GM23248 (cell line): ENCODE results near the gene HOXA11. TPM values are rescaled to one million over a fixed set of nuclear protein-coding genes. Genes with fewer than 3 reads are reported as not detected.
A peak's percentile ranks its signal among the peaks of the same experiment; 100 is the strongest.

ENCODE experiments used
- DNase-seq: peaks from one replicate; pipeline ENCODE4 v3.0.0-alpha.2; 2015
- H2AFZ ChIP-seq: fragments of 200-600 bp; sonication (generic); 2 replicates; pipeline ENCODE4 v1.6.1; 2016; ENCODE audit warnings: antibody characterized with exemption
- H3F3A ChIP-seq: fragments of 200-600 bp; sonication (generic); 2 replicates; pipeline ENCODE4 v1.6.1; 2016; ENCODE audit warnings: mild to moderate bottlenecking, antibody characterized with exemption, mixed run types; ENCODE audit not compliant: insufficient read depth
- H3K27ac ChIP-seq: fragments of 200-600 bp; sonication (generic); 2 replicates; pipeline ENCODE4 v1.5.1; 2016; ENCODE audit warnings: mild to moderate bottlenecking
- H3K27me3 ChIP-seq: fragments of 200-600 bp; sonication (generic); replicated peaks from 2 replicates; pipeline ENCODE4 v1.6.1; 2016; ENCODE audit warnings: mild to moderate bottlenecking; ENCODE audit not compliant: insufficient read depth
- H3K36me3 ChIP-seq: fragments of 200-600 bp; sonication (generic); 2 replicates; pipeline ENCODE4 v1.6.1; 2016; ENCODE audit warnings: low read depth, mild to moderate bottlenecking
- H3K4me1 ChIP-seq: fragments of 200-600 bp; sonication (generic); 2 replicates; pipeline ENCODE4 v1.6.1; 2016; ENCODE audit warnings: mild to moderate bottlenecking; ENCODE audit not compliant: insufficient read depth
- H3K4me2 ChIP-seq: fragments of 200-600 bp; sonication (generic); one replicate; pipeline ENCODE4 v1.6.1; 2016; ENCODE audit warnings: mild to moderate bottlenecking; ENCODE audit not compliant: unreplicated experiment
- H3K4me3 ChIP-seq: fragments of 200-600 bp; sonication (generic); 2 replicates; pipeline ENCODE4 v1.5.1; 2016; ENCODE audit warnings: mild to moderate bottlenecking
- H3K79me2 ChIP-seq: fragments of 200-600 bp; sonication (generic); 2 replicates; pipeline ENCODE4 v1.6.1; 2016; ENCODE audit warnings: mild to moderate bottlenecking; ENCODE audit not compliant: insufficient read depth
- H3K9ac ChIP-seq: fragments of 200-600 bp; sonication (generic); 2 replicates; pipeline ENCODE4 v1.6.1; 2016; ENCODE audit warnings: mild to moderate bottlenecking
- H3K9me2 ChIP-seq: fragments of 200-600 bp; sonication (generic); 2 replicates; pipeline ENCODE4 v1.6.1; 2016; ENCODE audit warnings: mixed run types, mild to moderate bottlenecking, moderate library complexity; ENCODE audit not compliant: insufficient read depth
- H3K9me3 ChIP-seq: fragments of 200-600 bp; sonication (generic); one replicate; pipeline ENCODE4 v1.6.1; 2017; ENCODE audit warnings: low read depth
- H4K20me1 ChIP-seq: fragments of 200-600 bp; sonication (generic); 2 replicates; pipeline ENCODE4 v1.6.0; 2016; ENCODE audit not compliant: insufficient read depth
- EZH2 ChIP-seq: fragments of 200-600 bp; sonication (generic); IDR thresholded peaks from 2 replicates; pipeline ENCODE4 v1.6.1; 2018; ENCODE audit warnings: antibody characterized with exemption, mild to moderate bottlenecking; ENCODE audit not compliant: insufficient read depth, poor library complexity, severe bottlenecking
- EZH2phosphoT487 ChIP-seq: fragments of 200-600 bp; sonication (generic); IDR thresholded peaks from 2 replicates; pipeline ENCODE4 v1.6.1; 2018; ENCODE audit warnings: antibody characterized with exemption, moderate library complexity, mild to moderate bottlenecking, low read depth; ENCODE audit not compliant: insufficient read depth
- WGBS, 2 experiments: methylation state at CpG; one replicate each; pipeline ENCODE4 v1.1.6; 2015 to 2017; ENCODE audit warnings: low lambda C conversion rate in 2 of 2, low coverage in 1 of 2; ENCODE audit errors: missing lambda C conversion rate in 2 of 2; 5-methylcytosine and 5-hydroxymethylcytosine counted together
- in situ Hi-C: fragments of 300-500 bp; cut with MboI; formaldehyde crosslinking; loops from 2 replicates; pipeline ENCODE4 v1.15.0; 2020
- polyA plus RNA-seq: library from polyadenylated mRNA; unstranded; fragments of >200 nt; fragmentation: Nextera tagmentation; extraction: Ambion mirVana; gene quantifications from 2 replicates; pipeline ENCODE4 v1.2.1, GENCODE V29; 2016
- total RNA-seq: library from RNA; depleted of rRNA; stranded (reverse); fragments of >200 nt; shearing (Covaris generic); gene quantifications from 2 replicates; pipeline ENCODE4 v1.2.3, GENCODE V29; 2014

HOXA11 gene
- total and polyA plus RNA-seq, 2 experiments from 2014 or later: 8.0 to 8.3 TPM

DNA sequence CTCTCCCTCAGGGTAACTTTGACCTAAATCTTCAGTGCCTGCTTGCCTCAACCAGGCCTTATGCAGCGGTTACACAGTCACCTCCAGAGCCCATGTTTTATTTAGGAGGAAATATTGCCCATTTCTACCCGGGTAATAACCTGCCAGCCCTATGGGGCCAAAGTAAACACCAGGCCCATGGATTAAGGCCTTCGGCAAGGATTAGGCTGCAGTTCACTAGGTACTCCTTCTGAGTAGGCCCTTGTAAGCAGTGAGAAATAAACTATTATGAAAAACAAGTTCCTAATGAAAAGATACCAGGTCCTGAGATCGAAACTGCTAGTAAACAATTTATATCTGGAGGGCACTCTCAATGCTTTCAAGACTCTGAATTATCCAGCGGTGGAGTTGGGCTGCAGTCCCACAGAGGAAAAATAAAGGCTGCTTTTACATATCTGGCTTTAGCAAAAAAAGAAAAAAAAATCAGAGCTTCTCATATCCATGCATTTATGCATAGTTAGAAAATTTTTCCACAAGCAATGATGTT, 7.2 kb downstream of the HOXA11 start:
- Histone ChIP-seq H2AFZ (peak overlapping the region; percentile 83), H3K27me3 (no peaks in the 10 kb centered on the region), H3K4me3 (peak overlapping the region; percentile 83), H3K9me2 (no peaks in the 10 kb centered on the region), H3K9me3 (no peaks in the 10 kb centered on the region), H3K36me3 (no peaks in the 10 kb centered on the region), H3F3A (no peaks in the 10 kb centered on the region), H3K4me1 (peaks cover 58% of the 10 kb centered on the region), H3K27ac (peak overlapping the region; percentile 99), H3K9ac (peak overlapping the region; percentile 98), H3K4me2 (peak overlapping the region; percentile 100), H3K79me2 (peaks cover 95% of the 10 kb centered on the region), H4K20me1 (no peaks in the 10 kb centered on the region)
- TF ChIP-seq EZH2 (no peak), EZH2phosphoT487 (0 out of 2 replicates have a peak, but pooled peaks have one; percentile 18)
- 1% methylated on average over 5 of the region's 5 CpGs for WGBS, 2 experiments
- peak; percentile 54 for DNase-seq
- in situ Hi-C loops: loop anchor here (10.0 kb wide), 1 partner anchor 1323 kb away; no protein-coding TSS in a partner anchor

DNA sequence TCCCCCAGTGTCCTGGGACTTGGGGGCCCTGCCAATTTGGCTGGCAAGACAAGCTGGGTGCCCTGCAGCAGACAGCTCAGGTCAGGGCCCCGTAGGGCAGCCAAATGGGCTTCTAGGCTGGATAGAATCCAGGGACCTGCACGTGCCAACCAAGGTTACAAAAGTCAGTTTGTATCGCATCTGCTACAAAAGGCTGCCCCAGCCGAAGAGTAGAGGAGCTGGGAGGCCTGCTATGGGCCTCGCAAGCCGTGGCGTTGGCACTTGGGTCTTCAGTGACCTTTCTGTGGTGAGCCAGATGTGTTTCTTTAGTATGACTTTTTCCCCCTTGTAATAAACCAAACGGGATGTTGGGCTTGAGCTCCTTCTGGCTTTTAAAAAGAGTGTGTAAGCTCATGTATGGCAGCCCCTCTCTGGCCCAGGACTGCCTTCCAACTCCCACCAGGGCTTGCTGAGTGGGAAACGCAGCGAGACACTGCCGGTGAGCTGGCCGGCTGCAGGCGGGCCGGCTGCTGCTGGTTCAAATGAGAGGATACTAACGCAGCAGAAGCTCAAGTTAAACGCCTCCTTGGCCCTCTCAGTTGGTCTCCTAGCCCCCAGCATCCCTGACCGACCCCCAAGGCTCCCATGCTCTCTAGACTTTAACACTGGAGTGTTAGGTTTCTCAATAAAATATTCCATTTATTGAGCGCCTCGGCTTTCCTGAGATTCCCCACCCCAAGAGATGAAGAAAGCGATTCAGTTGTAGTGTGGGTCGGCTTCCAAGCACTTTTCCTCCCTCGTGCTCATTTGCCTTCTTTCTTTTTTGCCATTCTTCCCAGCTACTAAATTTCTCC, 7.9 kb downstream of the HOXA11 start:
- Histone ChIP-seq H3K9me3 (no peaks in the 10 kb centered on the region), H3K4me2 (peak overlapping the region; percentile 100), H3K4me1 (peaks cover 51% of the 10 kb centered on the region), H3F3A (no peaks in the 10 kb centered on the region), H3K4me3 (peak overlapping the region; percentile 83), H3K79me2 (peaks cover 95% of the 10 kb centered on the region), H3K36me3 (no peaks in the 10 kb centered on the region), H4K20me1 (no peaks in the 10 kb centered on the region), H3K9ac (peak overlapping the region; percentile 98), H3K9me2 (no peaks in the 10 kb centered on the region), H3K27ac (peak overlapping the region; percentile 99), H2AFZ (peak overlapping the region; percentile 83), H3K27me3 (no peaks in the 10 kb centered on the region)
- in situ Hi-C loops: loop anchor here (10.0 kb wide), 1 partner anchor 1322 kb away; no protein-coding TSS in a partner anchor
- TF ChIP-seq EZH2 (no peak), EZH2phosphoT487 (no peak)
- 1 to 2% methylated on average over 22 of the region's 22 CpGs for WGBS, 2 experiments
- DNase-seq: peak; percentile 80

GRCh38 chr7:27176524-27176845, 8.5 kb downstream of the HOXA11 start:
- Histone ChIP-seq H3K4me2 (peak overlapping the region; percentile 100), H3K9me3 (no peaks in the 10 kb centered on the region), H2AFZ (peak overlapping the region; percentile 65; the same call in 1 of the 2 replicates), H3K4me3 (peak overlapping the region; percentile 83), H4K20me1 (no peaks in the 10 kb centered on the region), H3K27me3 (no peaks in the 10 kb centered on the region), H3K27ac (peak overlapping the region; percentile 99), H3K9me2 (no peaks in the 10 kb centered on the region), H3F3A (no peaks in the 10 kb centered on the region), H3K79me2 (peaks cover 96% of the 10 kb centered on the region), H3K9ac (peak overlapping the region; percentile 98), H3K4me1 (peaks cover 45% of the 10 kb centered on the region), H3K36me3 (no peaks in the 10 kb centered on the region)
- no peak for TF ChIP-seq EZH2phosphoT487
- TF ChIP-seq EZH2: no peak
- no peak for DNase-seq
- 4% methylated on average over 3 of the region's 3 CpGs for WGBS, 2 experiments
- in situ Hi-C loops: loop anchor here (10.0 kb wide), 1 partner anchor 1322 kb away; no protein-coding TSS in a partner anchor

DNA sequence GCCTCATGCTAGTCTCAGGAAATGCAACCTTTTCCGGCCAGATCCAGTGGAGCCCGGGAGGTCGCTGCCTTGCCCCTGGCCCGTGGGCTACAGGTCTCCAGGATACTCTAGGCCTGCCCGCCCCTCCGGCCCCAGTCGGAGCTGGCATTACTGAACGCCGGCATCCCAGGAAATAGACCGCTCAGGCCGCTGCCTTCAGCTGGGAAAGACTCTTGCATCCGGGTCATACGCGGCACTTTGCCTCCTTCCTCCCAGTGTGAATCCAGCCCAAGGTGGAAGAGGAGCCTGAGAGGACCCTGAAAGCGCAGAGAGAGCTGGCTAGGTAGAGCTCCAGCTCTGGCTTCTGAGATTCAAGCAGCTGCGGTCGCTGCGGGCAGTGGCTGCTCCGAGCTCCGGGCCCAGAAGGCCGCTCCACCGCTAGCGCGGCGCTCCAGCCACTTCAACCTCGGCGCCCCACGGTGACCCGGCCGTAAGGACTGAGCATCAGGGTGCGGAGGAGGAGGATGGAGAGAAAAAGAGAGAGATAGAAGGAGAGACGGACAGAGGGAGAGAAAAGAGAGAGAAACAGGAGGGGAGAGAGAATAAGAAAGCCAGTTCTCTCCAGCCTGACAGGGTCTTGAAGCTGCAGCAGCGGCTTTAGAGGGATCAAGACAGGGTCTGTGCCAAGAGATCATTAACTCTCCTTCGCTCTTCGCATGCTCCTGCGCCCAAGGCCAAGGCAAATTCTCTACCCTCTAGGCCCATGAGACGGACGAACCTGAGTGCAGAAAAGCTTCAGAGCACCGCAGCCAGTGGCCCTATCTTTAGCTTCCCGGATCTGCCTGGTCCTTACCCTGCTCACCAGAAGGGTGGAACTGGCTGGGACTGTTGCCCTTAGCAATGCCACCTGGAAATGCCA, 9.2 kb downstream of the HOXA11 start:
- DNase-seq: peak; percentile 78
- H3K79me2 ChIP-seq: peaks cover 96% of the 10 kb centered on the region
- peak overlapping the region; percentile 65 for H2AFZ ChIP-seq

More for the DNA sequence above, 9.2 kb downstream of the HOXA11 start:
- WGBS, 2 experiments: 1 to 3% methylated on average over 34 to 39 of the region's 40 CpGs
- peak overlapping the region; percentile 83 for H3K4me3 ChIP-seq
- H4K20me1 ChIP-seq: no peaks in the 10 kb centered on the region
- peak overlapping the region; percentile 99 for H3K27ac ChIP-seq
- peak overlapping the region; percentile 98 for H3K9ac ChIP-seq
- no peaks in the 10 kb centered on the region for H3K36me3 ChIP-seq
- H3K27me3 ChIP-seq: no peaks in the 10 kb centered on the region
- no peaks in the 10 kb centered on the region for H3K9me2 ChIP-seq
- H3K9me3 ChIP-seq: no peaks in the 10 kb centered on the region
- TF ChIP-seq EZH2phosphoT487: no peak
- no peak for TF ChIP-seq EZH2
- in situ Hi-C loops: loop anchor here (10.0 kb wide), 1 partner anchor 1321 kb away; no protein-coding TSS in a partner anchor
- no peaks in the 10 kb centered on the region for H3F3A ChIP-seq
- peaks cover 39% of the 10 kb centered on the region for H3K4me1 ChIP-seq
- H3K4me2 ChIP-seq: peak overlapping the region; percentile 100
